ENCODE data around the gene TPPP2.
"Not testable (repeated sequence)": the region's sequence is repeated elsewhere in the genome, so short reads cannot be mapped to it uniquely, and the experiment has no call there.

Gene TPPP2

GRCh38 chr14:21037156-21037555 lies 7.1 kb downstream of the TPPP2 start:
- no peak for DNase-seq (ENCODE audit: low read depth in 2 of 2, low spot score in 1 of 2)

- no peak for DNase-seq (ENCODE audit: low read depth in 2 of 2, low spot score in 1 of 2)
These were observed 8.7 kb downstream of the TPPP2 start for GRCh38 chr14:21038441-21039422.

DNA sequence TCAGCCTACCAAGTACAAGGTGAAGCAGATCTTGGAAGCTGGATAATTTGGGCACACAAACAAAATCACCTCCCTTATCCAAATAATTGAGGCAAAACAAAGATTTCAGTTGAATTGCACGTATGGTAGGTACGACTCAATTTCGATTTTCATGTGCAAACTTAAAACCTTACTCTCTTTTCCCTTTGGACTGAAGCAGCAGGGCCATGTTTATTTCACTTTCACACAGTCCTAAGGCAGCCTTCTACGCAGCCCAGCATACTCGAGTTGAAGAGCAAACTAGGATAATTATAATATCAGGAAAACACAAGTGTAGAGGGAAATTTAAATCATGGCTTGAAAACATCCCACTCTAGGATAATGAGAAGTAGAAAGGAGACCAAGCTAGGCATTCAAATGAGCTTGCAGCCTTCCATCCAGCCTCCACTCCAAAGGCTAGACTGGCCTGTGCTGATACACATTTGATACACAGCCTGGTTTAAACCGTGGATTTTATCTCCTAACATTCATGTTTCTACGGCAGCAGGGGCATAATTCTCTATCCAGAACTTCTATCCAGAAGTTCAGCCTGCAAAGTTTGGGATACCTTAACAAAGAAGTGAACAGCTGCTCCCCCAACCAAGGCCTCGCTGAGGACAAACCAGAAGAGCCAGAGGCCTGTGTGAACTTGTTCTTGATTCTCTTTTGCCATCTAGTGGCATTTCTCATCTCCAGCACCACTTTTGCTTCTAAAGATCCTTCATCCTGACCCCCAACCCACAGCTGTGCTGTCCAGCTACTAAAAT lies 9.8 kb downstream of the TPPP2 start:
- no peak for DNase-seq (ENCODE audit: low read depth in 2 of 2, low spot score in 1 of 2)

GRCh38 chr14:21040370-21040925 lies 10.4 kb downstream of the TPPP2 start:
- no peak for DNase-seq (ENCODE audit: low read depth in 2 of 2, low spot score in 1 of 2)

- not testable (repeated sequence) for DNase-seq (ENCODE audit: low read depth in 2 of 2, low spot score in 1 of 2)
These were observed 10.9 kb downstream of the TPPP2 start for GRCh38 chr14:21040941-21041340.

GRCh38 chr14:21041676-21042433 lies 11.8 kb downstream of the TPPP2 start, which contains the start of gene RNASE7:
RNASE7 (plus strand) TSS chr14:21042362; CDS start chr14:21042993, 631 bp downstream.
- DNase-seq (ENCODE audit: low read depth in 2 of 2, low spot score in 1 of 2), result no peak

DNA sequence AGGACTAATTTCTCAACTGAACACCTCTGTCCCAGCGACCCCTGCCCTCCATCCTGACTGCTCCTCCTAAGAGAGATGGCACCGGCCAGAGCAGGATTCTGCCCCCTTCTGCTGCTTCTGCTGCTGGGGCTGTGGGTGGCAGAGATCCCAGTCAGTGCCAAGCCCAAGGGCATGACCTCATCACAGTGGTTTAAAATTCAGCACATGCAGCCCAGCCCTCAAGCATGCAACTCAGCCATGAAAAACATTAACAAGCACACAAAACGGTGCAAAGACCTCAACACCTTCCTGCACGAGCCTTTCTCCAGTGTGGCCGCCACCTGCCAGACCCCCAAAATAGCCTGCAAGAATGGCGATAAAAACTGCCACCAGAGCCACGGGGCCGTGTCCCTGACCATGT lies 12.9 kb downstream of the TPPP2 start:
- no peak for DNase-seq (ENCODE audit: low read depth in 2 of 2, low spot score in 1 of 2)

- no peak for DNase-seq (ENCODE audit: low read depth in 2 of 2, low spot score in 1 of 2)
These were observed 13.5 kb downstream of the TPPP2 start for GRCh38 chr14:21043387-21043973.

- DNase-seq (ENCODE audit: low read depth in 2 of 2, low spot score in 1 of 2), result no peak
These were observed 14.1 kb downstream of the TPPP2 start for GRCh38 chr14:21043974-21044618.

- DNase-seq (ENCODE audit: low read depth in 2 of 2, low spot score in 1 of 2), result no peak
These were observed 17.4 kb downstream of the TPPP2 start for GRCh38 chr14:21047378-21047781.

DNA sequence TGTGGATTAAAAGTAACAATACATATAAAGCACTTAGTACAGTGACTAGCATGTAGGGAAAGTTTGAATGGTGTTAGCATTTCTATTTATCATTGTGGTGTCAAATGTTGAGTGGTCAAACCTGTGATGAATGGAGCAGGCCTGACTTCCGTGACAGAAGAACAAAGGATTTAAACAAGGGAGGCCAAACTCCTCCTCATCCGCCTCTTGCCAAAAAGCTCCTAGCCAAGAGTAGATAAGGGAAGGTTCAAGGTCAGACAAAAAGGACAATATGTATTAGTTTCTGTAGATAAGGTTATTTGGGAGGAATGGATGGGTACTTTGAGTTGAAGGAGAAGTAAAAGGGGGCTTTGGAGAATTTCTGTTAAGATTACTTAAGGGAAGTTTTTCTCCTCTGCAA lies 18.6 kb downstream of the TPPP2 start:
- no peak for DNase-seq (ENCODE audit: low read depth in 2 of 2, low spot score in 1 of 2)

DNA sequence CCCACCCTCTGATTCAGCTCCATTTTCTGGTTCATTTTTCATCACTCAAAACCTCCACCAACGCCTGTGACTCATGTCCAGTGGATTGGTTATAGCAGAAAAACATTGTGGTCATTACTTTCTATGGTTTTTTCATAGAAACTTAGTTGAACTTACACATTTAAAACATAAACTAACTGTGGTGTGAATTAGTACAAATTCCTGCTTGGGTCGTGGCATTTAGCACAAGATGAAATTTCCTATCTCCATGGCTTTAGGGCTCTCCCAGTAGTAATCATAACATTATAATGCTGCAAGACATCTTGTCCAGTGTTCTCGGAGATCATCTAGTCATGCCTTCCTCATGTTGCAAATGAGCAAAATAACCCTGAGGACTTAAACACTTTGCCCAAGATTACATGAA lies 19.3 kb downstream of the TPPP2 start:
- DNase-seq (ENCODE audit: low read depth in 2 of 2, low spot score in 1 of 2), result no peak

DNA sequence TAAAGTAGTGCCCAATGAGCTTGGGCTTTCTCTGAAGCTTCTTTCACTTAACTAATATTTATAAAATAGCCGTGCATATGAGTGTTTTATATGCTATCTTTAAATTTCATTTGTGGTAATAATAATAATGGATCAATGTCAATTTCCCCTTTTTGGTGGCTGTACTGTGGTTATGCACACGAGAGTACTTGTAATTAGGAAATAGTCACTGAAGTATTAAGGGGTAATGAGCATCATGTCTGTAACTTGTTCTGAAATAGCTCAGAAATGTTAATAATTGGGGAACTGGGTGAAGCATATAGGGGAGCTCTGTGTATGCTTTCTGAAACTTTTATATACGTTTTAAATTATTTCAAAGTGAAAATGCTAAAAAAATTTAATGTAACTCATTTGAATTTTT lies 20.6 kb downstream of the TPPP2 start:
- DNase-seq (ENCODE audit: low read depth in 2 of 2, low spot score in 1 of 2), result no peak

- DNase-seq (ENCODE audit: low read depth in 2 of 2, low spot score in 1 of 2), result no peak
These were observed 23.4 kb downstream of the TPPP2 start for GRCh38 chr14:21053184-21054122.

DNA sequence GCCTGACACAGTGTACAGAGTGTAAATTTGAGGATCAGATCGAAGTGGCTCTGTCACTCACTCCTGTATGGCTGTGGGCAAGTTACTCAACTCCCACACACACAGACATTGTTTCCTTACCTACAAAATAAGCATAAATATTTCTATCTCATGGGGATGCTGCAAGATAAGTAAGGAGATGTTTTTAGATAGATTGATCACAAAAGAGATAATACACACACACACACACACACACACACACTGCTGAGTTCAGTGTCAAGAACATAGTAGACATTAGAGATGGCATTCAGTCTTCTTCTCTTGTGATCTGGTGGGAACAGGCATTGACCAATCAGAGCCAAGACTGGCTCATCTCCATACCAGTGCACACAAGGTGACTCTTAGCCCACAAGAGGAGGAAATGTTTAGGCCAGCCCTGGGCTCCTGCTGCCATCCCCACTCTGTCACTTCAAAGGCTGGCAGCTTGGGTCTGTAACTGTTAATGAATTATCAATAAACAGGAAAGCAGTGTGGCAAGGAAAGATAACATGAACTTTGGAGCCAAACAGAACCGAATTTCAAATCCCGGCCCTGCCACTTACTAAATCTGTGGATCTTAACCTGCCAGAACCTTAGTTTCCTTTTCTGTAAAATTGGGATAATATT lies 24.2 kb downstream of the TPPP2 start:
- no peak for DNase-seq (ENCODE audit: low read depth in 2 of 2, low spot score in 1 of 2)

- DNase-seq (ENCODE audit: low read depth in 2 of 2, low spot score in 1 of 2), result no peak
These were observed 24.7 kb downstream of the TPPP2 start for GRCh38 chr14:21054768-21055145.

GRCh38 chr14:21055432-21056117 lies 25.6 kb downstream of the TPPP2 start:
- no peak for DNase-seq (ENCODE audit: low read depth in 2 of 2, low spot score in 1 of 2)
